ENCODE data around the gene PLXNA4. TPM values are rescaled to one million over a fixed set of nuclear protein-coding genes. Genes with fewer than 3 reads are reported as not detected.
A peak's percentile ranks its signal among the peaks of the same experiment; 100 is the strongest.

The PLXNA4 gene
- total RNA-seq, 2 donors from 2014 or later = 24.0 to 42.7 TPM

DNA sequence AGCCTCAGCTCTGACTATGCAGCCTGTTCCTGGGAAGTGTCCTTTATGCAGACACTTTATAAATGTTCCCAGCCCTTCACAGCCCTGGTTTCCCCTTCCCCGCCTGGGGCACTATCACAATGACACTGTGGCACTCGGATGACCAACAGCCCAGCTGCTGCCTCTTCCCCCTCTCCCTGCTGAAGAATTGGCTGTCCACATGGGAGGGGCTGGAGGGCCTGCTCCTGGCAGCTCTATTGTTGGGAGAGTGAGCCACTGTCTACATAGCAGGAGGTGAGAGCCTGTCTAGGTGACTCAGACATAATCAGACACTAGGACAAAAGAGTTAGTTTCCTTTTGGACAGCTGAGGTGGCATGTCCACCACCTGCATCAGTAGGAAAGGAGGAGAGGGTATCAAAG is 437.5 kb downstream of the PLXNA4 start:
- DNase-seq = no peak
- Mint-ChIP-seq H3K4me1 (peaks cover 16% of the 10 kb centered on the region), H3K27me3 (ENCODE audit: insufficient read depth) (no peaks in the 10 kb centered on the region), H3K36me3 (ENCODE audit: low read depth) (peaks cover 45% of the 10 kb centered on the region), H3K27ac (no peak overlapping the region), H3K9me3 (no peaks in the 10 kb centered on the region), H3K4me3 (no peak overlapping the region)
- WGBS, 2 experiments (ENCODE audit: insufficient coverage in 1 of 2, insufficient read length in 1 of 2) = 75 to 86% methylated on average over 2 of the region's 2 CpGs
- Histone ChIP-seq H3K36me3 (ENCODE audit: control insufficient read depth, insufficient read depth, low read length) (peaks cover 23% of the 10 kb centered on the region), H3K4me1 (ENCODE audit: control insufficient read depth, insufficient read depth, low read length) (no peaks in the 10 kb centered on the region), H3K9ac (ENCODE audit: extremely low read depth, low read length, poor library complexity, severe bottlenecking) (no peak overlapping the region), H3K27ac (ENCODE audit: low read depth, low read length) (peak overlapping the region; percentile 55), H3K9me3 (ENCODE audit: control insufficient read depth, low read length) (no peaks in the 10 kb centered on the region), H3K4me3 (ENCODE audit: low read length) (no peak overlapping the region), H3K27me3 (ENCODE audit: control insufficient read depth, insufficient read depth, low read length, poor library complexity, severe bottlenecking) (no peaks in the 10 kb centered on the region)
- TF ChIP-seq, protein P1, sequence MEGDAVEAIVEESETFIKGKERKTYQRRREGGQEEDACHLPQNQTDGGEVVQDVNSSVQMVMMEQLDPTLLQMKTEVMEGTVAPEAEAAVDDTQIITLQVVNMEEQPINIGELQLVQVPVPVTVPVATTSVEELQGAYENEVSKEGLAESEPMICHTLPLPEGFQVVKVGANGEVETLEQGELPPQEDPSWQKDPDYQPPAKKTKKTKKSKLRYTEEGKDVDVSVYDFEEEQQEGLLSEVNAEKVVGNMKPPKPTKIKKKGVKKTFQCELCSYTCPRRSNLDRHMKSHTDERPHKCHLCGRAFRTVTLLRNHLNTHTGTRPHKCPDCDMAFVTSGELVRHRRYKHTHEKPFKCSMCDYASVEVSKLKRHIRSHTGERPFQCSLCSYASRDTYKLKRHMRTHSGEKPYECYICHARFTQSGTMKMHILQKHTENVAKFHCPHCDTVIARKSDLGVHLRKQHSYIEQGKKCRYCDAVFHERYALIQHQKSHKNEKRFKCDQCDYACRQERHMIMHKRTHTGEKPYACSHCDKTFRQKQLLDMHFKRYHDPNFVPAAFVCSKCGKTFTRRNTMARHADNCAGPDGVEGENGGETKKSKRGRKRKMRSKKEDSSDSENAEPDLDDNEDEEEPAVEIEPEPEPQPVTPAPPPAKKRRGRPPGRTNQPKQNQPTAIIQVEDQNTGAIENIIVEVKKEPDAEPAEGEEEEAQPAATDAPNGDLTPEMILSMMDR (conservative IDR thresholded peaks at IDR 0.05) = no peak

DNA sequence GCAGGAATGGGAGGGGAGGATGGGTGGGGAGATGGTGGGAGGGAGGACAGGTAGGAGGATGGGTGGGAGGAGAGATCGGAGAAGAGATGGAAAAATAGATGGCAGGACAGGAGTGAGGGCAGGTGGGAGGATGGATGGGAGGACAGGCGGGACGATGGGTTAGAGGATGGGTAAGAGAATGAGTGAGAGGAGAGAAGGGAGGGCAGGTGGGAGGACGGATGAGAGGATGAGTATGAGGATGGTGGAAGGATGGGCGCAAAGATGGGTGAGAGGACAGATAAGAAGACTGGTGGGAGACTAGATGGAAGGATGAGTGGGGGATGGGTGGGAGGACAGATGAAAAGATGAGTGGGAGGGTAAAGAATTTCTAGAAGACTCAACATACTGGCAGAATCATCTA is 438.6 kb downstream of the PLXNA4 start:
- Histone ChIP-seq H3K27me3 (ENCODE audit: control insufficient read depth, insufficient read depth, low read length, poor library complexity, severe bottlenecking) (no peaks in the 10 kb centered on the region), H3K9me3 (ENCODE audit: control insufficient read depth, low read length) (no peaks in the 10 kb centered on the region), H3K4me1 (ENCODE audit: control insufficient read depth, insufficient read depth, low read length) (no peaks in the 10 kb centered on the region), H3K27ac (ENCODE audit: low read depth, low read length) (no peak overlapping the region), H3K36me3 (ENCODE audit: control insufficient read depth, insufficient read depth, low read length) (peaks cover 22% of the 10 kb centered on the region), H3K9ac (ENCODE audit: extremely low read depth, low read length, poor library complexity, severe bottlenecking) (no peak overlapping the region), H3K4me3 (ENCODE audit: low read length) (no peak overlapping the region)
- H3K9me3 Mint-ChIP-seq = no peaks in the 10 kb centered on the region
- WGBS, 2 experiments (ENCODE audit: insufficient coverage in 1 of 2, insufficient read length in 1 of 2) = 91 to 96% methylated on average over 5 of the region's 5 CpGs
- no peak overlapping the region for H3K4me3 Mint-ChIP-seq
- TF ChIP-seq, protein P1 (conservative IDR thresholded peaks at IDR 0.05) = no peak
- H3K4me1 Mint-ChIP-seq = peaks cover 6% of the 10 kb centered on the region
- H3K36me3 Mint-ChIP-seq (ENCODE audit: low read depth) = peaks cover 50% of the 10 kb centered on the region
- DNase-seq = no peak
- H3K27me3 Mint-ChIP-seq (ENCODE audit: insufficient read depth) = no peaks in the 10 kb centered on the region
- no peak overlapping the region for H3K27ac Mint-ChIP-seq

DNA sequence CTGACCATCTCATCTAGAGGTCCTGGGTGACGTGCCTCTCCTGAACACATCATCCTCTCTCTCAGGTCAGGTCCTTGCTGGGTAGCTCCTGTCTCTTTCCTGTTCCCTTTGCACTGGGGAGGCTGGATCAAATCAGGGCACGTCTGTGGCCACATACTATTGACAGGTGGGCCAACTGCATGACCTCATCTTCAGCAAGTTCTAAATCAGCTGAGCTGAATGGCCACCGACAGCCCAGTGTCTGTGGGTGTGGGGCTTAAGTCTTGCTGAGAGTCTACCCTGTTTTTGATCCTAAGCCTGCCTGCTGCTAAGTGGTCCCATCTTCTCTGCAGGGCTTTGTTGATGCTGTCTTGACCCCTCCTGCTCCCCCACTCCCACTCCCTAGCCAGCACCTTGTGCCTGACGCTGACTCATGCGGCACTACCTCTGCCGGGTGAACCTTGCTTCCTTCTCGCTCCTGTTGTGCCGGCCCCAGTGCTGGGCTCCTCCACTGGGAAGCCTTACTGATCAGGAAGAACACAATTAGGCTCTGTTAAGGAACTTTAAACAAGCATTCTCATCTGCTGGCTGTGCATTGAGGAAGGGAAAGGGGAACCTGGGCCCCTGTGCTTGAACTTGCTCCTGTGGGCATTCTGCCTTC is 440.4 kb downstream of the PLXNA4 start:
- Mint-ChIP-seq H3K9me3 (no peaks in the 10 kb centered on the region), H3K4me3 (no peak overlapping the region), H3K27me3 (ENCODE audit: insufficient read depth) (no peaks in the 10 kb centered on the region), H3K36me3 (ENCODE audit: low read depth) (peaks cover 61% of the 10 kb centered on the region), H3K4me1 (peaks cover 5% of the 10 kb centered on the region), H3K27ac (no peak overlapping the region)
- DNase-seq = no peak
- TF ChIP-seq, protein P1 (conservative IDR thresholded peaks at IDR 0.05) = no peak
- H3K4me3 ChIP-seq (ENCODE audit: low read length) = no peak overlapping the region
- no peak overlapping the region for H3K9ac ChIP-seq (ENCODE audit: extremely low read depth, low read length, poor library complexity, severe bottlenecking)
- H3K9me3 ChIP-seq (ENCODE audit: control insufficient read depth, low read length) = no peaks in the 10 kb centered on the region
- no peak overlapping the region for H3K27ac ChIP-seq (ENCODE audit: low read depth, low read length)
- H3K27me3 ChIP-seq (ENCODE audit: control insufficient read depth, insufficient read depth, low read length, poor library complexity, severe bottlenecking) = no peaks in the 10 kb centered on the region
- 82 to 84% methylated on average over 6 to 8 of the region's 8 CpGs for WGBS, 2 experiments (ENCODE audit: insufficient coverage in 1 of 2, insufficient read length in 1 of 2)
- H3K36me3 ChIP-seq (ENCODE audit: control insufficient read depth, insufficient read depth, low read length) = peaks cover 21% of the 10 kb centered on the region
- no peaks in the 10 kb centered on the region for H3K4me1 ChIP-seq (ENCODE audit: control insufficient read depth, insufficient read depth, low read length)

Measured in endodermal cell (in vitro differentiated cells).